T-helper 22 cell (primary cell): ENCODE measurements around the gene TMEM11.
A peak's percentile ranks its signal among the peaks of the same experiment; 100 is the strongest.

Experiments
- DNase-seq: peaks from one replicate; pipeline ENCODE4 v3.0.0-alpha.2; 2020; ENCODE audit warnings: low read depth

Gene TMEM11, protein sequence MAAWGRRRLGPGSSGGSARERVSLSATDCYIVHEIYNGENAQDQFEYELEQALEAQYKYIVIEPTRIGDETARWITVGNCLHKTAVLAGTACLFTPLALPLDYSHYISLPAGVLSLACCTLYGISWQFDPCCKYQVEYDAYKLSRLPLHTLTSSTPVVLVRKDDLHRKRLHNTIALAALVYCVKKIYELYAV

DNA sequence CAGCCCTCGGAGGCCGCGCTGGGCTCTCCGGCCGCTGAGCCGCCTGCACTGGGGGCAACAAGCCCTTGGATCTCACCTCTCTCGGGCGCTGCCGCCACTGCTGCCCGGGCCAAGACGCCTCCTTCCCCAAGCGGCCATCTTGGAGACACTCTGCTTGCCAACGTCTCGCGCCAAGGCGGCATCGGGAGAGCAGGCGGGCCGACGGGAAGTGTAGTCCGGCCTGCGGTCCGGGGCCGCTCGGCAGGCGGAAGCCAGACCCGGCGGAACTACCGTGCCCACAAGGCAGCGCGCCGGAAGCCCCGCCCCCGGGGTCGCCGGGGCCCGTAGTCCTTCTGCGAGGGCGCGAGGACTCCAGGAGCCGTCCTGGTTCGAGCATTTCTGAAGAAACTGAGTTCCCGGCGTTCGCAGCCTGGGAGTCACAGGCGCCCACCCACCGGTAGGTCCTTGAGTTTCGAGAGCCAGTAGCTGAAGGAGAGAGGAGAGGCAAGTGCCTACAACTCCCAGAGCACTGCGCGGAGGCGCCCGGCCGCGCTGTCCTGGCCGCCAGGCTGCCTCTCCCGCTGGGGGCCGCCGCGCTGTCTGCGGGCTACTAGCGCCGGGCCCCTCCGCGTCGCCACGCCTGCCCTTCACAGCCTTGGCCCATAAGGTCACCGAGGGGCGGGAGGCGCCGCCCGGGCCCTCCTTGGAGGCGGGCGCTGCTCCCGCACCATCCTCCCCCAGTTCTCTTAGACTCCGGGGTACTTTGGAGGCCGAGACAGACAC is at the start of gene TMEM11:
Gene TMEM11, minus strand, starts transcription at position 147 of the 762 bp plus-strand sequence. Its CDS starts 9 bp downstream, at position 138.
- peak; percentile 91 for DNase-seq

DNA sequence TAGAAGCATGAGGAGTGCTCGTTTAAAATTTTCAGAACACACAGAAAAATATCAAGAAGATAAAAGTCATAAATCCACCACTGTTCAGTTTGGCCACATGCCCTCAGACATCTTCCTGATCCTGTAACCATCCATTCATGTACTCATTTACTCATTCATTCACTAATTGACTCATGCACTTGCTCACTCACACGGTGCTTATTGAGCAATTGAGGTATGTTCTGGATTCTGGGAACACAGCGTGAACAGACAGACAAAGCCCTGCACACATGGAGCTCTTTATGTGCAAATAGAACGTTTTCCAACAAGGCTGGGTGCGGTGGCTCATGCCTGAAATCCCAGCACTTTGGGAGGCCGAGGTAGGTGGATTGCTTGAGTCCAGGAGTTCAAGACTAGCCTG is 49.4 kb upstream of the TMEM11 start:
- DNase-seq: no peak

- no peak for DNase-seq
These were observed 48.5 kb upstream of the TMEM11 start for GRCh38 chr17:21262259-21262993.

DNA sequence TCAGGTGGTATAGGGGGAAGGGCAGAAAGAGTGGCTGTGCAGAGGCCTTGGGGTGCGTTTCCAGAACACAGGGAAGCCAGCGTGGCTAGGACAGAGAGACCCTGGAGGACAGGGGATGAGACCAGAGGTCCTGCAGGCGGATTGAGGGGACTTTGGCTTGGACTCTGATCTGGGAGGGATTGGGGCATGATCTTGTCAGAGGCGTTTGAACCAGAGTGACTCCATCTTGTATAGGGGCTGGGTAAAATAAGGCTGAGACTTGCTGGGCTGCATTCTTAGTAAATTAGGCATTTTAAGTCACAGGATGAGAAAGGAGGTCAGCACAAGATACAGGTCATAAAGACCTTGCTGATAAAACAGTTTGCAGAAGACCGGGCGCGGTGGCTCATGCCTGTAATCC is 44.6 kb upstream of the TMEM11 start:
- DNase-seq: no peak

- DNase-seq: no peak
These were observed 39.9 kb upstream of the TMEM11 start for GRCh38 chr17:21253646-21254441.

DNA sequence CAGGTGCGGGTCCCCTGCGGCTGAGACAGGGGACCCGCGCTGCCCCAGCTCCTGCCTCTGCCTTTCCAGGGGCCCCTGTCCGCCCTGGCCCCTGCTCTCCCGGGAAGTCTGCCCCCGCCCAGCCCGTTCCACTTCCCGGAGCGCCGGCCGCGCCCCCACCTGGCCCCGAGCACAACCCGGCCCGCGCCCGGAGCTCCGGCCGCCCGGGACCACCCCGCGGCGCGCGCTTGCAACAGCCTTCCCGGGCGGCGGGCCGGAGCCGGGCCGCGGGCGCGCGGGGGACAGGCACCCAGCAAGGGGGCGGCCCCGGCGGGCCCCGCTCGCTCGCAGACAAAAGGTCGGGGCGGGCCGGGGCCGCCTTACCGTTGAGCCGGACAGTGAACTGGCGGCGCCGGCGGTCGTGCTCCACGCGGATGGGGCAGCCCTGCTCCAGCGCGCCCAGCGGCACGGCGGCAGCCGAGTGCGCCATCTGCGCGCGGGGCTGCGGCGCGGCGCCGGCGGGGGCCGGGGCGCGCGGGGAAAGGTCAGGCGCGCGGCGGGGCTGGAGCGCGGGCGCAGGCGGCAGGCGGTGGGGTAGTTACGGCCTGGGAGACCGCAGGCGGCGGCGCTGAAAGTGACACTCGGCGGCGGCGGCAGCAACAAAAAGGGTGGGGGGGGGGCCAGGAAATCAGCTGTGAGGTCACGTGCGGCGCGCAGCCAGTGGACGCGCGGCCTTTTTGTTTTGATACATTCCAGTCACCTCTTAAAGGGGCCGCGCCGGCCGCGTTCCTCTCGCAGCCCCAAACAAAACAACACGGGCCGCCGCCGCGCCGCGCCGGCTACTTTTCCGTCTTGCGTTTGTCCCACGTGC is 39.1 kb upstream of the TMEM11 start, which contains the start of gene NATD1:
Gene NATD1, minus strand, starts transcription at position 615 of the 850 bp plus-strand sequence. Its CDS starts 146 bp downstream, at position 469.
- DNase-seq: peak; percentile 70

GRCh38 chr17:21252289-21252795 is 38.4 kb upstream of the TMEM11 start:
- no peak for DNase-seq

DNA sequence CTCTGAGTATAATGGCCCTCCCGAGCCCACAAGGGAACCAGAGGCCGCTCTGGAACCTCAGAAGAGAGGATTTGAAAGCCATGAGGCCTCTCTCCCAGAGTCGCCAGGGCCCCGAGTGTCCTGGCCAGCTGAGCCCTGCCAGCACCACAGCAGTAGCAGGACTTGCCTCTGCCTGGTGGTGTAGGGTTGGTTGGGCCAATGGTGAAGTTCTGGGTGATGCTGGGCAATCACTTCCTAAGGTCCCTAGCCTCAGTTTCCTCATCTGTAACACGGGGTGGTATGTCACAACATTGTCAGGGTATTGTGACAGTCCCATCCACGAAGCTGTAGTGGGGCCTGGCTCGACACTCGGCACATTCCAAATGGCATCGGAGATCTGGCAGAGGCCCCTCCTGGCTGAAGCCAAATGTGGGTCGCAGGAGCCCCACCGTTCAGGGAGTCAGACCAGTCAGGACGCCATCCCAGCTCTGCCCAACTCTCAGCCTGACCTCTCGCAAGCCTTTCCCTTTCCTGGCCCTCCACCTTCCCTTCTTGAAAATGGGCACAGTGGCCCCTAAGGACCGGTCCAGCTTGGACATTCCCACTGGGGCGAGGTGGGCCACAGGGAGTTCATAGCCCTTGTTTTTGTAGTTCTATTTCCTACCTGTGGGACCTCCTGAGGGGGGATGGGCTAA is 37.5 kb upstream of the TMEM11 start:
- DNase-seq: no peak

GRCh38 chr17:21250854-21251253 is 36.9 kb upstream of the TMEM11 start:
- no peak for DNase-seq

- DNase-seq: no peak
These were observed 36.2 kb upstream of the TMEM11 start for GRCh38 chr17:21249920-21250703.

- no peak for DNase-seq
These were observed 35.3 kb upstream of the TMEM11 start for GRCh38 chr17:21249086-21249795.

DNA sequence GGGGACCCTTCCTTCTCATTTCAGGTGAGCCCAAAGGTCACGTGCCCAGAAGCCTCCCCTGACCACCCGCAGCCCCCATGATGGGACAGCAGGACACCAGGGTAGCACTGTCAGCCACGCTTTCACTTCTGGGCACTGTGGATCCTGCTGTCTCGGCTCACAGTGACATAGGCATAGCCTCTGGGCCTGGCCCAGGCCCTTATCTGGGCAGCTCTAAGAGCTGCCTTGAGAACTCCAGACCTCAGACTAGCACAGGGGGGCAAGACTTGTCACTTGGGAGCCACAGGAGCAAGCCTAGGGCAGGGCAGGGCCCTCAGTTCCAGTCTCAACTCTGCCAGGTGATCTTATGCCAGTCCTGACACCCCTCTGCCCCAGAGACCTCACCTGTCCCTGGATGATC is 34.5 kb upstream of the TMEM11 start:
- DNase-seq: no peak

GRCh38 chr17:21247552-21248258 is 33.7 kb upstream of the TMEM11 start:
- no peak for DNase-seq

GRCh38 chr17:21246698-21247097 is 32.7 kb upstream of the TMEM11 start:
- DNase-seq: no peak

GRCh38 chr17:21245639-21246084 is 31.7 kb upstream of the TMEM11 start:
- no peak for DNase-seq

DNA sequence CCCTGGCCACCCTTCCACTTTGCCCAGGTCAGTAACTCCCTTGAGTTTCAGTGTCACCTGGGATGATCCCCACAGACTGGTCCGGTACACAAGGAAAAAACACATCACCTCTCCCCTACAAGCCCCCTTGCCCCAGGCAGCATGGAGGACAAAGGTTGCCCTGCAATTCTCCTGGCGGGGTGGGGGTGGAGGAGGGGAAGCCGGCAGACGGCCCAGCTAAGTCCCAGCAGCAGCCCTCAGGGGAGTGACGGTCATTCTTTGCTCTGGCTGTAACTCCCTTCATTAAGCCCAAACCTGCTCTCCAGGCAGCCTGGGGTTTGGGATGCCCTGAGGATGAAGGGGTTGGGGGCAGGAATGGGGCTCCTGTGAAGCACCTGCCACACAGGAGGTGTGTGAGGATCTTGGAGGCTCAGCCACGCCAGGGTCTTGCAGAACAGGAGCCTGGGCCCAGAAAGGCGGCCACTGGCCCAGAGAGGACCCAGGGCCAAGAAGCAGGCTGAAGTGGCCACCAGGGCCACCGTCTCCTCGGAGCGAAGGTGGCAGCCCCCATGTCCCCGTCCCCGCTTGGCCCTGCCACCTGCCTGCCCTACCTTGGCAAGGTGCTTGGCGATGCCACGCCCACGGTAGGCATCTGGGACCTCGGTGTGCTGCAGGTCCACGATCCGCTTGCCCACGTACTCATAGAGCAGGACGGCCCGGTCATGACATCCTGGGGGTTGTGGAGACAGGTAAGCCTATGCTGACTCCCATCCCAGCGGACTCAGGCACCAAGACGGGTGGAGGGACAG is 29.7 kb upstream of the TMEM11 start:
- DNase-seq: no peak

GRCh38 chr17:21242780-21243515 is 29.0 kb upstream of the TMEM11 start:
- no peak for DNase-seq
